HG03558 (cell line): ENCODE measurements around the gene MFN2.

Experiments
- ATAC-seq: cut with Tn5 transposase; IDR thresholded peaks from one replicate; pipeline ENCODE4 v1.9.1; 2021; ENCODE audit warnings: moderate number of reproducible peaks; ENCODE audit not compliant: unreplicated experiment; ENCODE audit errors: extremely low read depth

The MFN2 gene

DNA sequence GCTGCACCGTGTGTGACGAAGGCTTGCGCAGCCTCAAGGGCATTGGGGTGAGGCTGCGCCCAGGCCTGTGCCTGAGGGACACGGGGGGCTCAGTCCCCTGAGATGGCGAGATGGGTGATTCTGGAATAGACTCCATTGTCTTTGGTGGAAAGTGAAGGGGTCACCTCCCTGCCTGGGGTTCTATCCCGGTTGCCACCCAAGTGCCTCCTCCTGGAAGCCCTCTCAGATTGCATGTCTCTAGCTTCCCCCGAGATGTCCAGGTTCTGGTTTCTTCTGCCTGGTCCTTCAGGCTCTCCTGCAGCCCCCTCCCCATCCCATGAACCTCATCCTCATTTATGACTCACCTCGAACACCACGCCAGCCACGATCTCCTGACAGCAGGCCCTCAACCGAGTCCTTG, 22.3 kb upstream of the MFN2 start:
- no peak for ATAC-seq

- no peak for ATAC-seq
These were observed 20.0 kb upstream of the MFN2 start for GRCh38 chr1:11960276-11960675.

DNA sequence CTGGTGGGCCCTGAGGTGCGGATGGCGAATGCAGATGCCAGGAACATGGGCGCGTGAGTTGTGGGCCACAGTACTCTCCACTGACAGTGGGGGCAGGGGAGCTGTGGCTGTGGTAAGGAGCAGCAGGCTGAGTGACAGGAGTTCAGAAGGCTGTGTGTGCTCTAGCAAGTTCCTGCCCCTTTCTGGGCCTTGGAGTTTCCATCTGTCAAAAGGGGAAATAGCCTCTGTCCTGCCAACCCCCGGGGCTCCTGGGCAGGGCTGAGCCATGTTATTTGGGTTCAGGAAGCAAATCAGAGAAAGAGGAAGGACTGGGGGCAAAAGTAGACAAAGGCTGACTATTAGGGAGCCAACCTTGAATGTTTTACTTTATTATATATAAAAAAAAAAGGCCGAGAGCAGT, 19.5 kb upstream of the MFN2 start:
- ATAC-seq = no peak

DNA sequence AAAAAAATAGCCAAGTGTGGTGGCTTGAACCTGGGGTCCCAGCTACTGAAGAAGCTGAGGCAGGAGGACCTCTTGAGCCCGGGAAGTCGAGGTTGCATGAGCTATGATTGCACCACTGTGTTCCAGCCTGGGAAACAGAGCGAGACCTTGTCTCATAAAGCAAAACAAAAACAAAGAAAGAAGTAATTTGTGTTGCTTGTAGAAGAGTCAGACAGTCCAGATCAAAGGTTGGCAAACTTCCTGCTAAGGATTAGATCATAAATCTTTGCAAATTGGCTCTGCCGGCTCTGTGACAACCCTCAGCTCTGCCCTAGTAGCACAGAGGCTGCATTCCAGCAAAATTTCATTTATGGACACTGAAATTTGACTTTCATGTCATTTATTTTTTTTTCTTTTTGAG, 19.0 kb upstream of the MFN2 start:
- ATAC-seq = no peak

- ATAC-seq = no peak
These were observed 16.6 kb upstream of the MFN2 start for GRCh38 chr1:11963622-11964021.

DNA sequence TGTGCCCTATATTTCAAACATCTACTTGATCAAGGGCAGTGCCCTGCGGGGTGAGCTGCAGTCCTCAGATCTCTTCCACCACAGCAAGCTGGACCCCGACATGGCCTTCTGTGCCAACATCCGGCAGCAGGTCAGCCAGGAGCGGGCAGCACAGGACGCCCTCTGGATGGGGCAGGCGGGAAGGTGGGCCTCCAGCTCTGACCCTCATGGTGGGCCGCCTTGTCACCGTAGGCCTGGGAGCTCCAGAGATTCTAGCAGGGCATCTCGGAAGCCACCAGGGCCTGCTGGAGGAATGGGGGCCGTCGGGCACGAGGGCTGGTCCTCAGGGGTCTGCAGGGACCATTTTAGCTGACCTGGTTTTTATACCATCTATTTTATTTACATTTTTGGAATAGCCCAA, 15.6 kb upstream of the MFN2 start:
- no peak for ATAC-seq

GRCh38 chr1:11967028-11967547, 13.2 kb upstream of the MFN2 start:
- ATAC-seq = no peak

- ATAC-seq = no peak
These were observed 9.6 kb upstream of the MFN2 start for GRCh38 chr1:11970441-11971185.

GRCh38 chr1:11977625-11978024, 2.6 kb upstream of the MFN2 start:
- ATAC-seq = no peak

DNA sequence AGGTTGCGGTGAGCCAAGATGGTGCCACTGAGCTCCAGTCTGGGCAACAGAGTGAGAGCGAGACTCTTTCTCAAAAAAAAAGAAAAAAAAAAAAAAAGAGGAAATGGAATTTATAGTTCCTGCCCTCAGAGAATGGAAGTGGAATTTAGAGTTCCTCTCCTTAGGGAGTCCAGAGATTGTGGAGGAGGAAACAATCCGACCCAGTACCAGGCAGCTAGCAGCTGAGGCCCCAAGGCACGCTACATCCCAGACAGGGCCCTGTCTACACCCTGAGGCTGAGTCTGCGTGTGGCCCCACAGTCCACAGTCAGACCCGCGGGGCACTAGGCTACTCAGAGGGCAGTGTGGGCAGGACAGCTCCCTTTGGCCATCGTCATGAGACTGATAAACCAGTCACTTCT, 1.9 kb upstream of the MFN2 start:
- no peak for ATAC-seq

- no peak for ATAC-seq
These were observed 1.0 kb upstream of the MFN2 start for GRCh38 chr1:11979028-11979850.

DNA sequence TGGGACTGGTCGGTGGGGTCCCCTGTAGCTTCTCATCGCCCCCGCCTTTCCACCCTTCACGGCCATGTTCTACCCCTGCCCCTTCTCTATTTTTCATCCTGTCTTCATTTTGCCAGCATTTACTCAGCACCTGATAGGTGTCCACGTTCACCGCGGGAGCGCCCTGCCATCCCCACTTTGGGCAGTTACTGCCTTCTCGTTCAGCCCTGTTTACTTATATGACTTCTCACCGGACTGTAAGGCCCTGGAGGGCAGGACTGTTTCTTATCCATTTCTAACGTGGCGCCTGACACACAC, 380 bp downstream of the MFN2 start:
- ATAC-seq = no peak

- no peak for ATAC-seq
These were observed 1.2 kb downstream of the MFN2 start for GRCh38 chr1:11981378-11982009.

- ATAC-seq = no peak
These were observed 1.8 kb downstream of the MFN2 start for GRCh38 chr1:11982010-11982392.

DNA sequence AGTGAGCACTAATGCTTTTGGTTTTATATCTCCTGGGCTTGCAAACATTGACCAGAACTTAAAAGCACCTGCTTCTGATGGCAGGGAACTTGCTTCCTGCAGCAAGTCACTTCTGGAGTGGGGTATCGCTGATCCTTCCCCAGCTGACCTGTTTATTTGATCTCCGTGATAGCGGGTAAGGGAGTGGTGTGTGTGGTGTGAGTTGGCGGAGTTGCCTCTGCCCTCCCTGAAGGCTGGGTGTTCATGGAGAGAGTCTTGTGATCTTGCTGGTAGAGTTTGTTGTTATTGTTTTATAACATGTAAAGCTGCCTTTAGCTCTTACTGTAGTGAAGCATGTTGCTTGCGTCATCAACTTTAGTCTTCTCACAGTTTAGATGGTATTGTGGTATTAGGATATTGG, 3.9 kb downstream of the MFN2 start:
- ATAC-seq = no peak

DNA sequence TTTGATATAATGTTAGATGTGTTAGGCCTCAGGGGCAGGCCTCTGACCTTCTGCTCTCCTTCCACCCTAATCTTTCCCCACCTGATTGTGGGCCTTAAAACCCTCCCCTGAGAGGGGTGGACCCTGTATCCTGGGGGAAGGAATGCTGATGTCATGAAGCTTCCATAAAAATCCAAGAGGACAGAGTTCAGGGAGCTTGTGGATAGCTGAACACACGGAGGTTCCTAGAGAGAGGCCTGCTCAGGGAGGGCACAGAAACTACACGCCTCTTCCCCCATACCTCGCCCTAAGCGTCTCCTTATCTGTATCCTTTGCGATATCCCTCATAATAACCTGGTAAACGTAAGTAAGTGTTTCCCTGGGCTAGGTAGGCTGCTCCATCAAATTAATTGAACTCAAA, 4.3 kb downstream of the MFN2 start:
- ATAC-seq = no peak

DNA sequence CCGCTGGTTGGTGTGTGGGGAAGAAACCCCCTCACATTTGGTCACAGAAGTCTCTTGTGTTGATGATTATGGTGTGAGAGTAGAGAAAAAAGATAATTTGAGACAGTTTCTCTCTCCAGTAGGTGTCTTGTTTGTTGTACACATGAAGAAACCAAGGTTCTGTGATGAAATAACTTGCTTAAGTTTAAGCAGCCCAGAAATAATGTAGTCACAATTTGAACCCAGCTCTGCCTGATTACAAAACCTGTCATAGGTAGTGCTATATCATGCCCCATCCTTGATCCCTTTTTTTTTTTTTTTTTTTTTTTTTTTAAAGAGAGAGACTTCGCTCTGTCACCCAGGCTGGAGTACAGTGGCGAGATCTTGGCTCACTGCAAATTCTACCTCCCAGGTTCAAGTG, 4.9 kb downstream of the MFN2 start:
- no peak for ATAC-seq

DNA sequence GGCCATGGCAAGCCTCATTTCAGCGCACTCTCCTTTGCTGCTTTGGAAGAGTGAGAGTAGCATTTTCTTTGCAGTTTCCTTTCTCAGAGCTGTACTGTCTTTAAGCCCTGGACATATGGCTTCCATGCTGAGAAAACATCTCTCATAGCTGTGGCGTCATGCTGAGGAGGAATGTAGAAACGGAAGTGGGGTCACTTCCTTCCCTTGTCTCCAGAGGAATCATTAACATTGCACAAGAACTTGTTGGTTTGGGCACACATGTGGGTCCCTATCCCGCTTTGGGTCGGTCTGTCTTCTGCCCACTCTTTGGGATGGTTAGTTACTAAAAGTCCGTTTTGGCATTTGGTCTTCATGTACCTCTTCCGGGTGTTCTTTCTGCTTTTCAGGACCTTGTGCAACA, 5.6 kb downstream of the MFN2 start:
- ATAC-seq = no peak

- ATAC-seq = no peak
These were observed 9.4 kb downstream of the MFN2 start for GRCh38 chr1:11989669-11990068.

GRCh38 chr1:11990303-11991032, 10.2 kb downstream of the MFN2 start:
- no peak for ATAC-seq
